GM18867 (cell line): Measurements from ENCODE around the gene VSTM2B.
"Not testable (repeated sequence)": the region's sequence is repeated elsewhere in the genome, so short reads cannot be mapped to it uniquely, and the experiment has no call there.

ENCODE experiments used
- ATAC-seq: cut with Tn5 transposase; IDR thresholded peaks from one replicate; pipeline ENCODE4 v1.9.1; 2021; ENCODE audit warnings: mild to moderate bottlenecking, moderate library complexity; ENCODE audit not compliant: unreplicated experiment

VSTM2B gene

DNA sequence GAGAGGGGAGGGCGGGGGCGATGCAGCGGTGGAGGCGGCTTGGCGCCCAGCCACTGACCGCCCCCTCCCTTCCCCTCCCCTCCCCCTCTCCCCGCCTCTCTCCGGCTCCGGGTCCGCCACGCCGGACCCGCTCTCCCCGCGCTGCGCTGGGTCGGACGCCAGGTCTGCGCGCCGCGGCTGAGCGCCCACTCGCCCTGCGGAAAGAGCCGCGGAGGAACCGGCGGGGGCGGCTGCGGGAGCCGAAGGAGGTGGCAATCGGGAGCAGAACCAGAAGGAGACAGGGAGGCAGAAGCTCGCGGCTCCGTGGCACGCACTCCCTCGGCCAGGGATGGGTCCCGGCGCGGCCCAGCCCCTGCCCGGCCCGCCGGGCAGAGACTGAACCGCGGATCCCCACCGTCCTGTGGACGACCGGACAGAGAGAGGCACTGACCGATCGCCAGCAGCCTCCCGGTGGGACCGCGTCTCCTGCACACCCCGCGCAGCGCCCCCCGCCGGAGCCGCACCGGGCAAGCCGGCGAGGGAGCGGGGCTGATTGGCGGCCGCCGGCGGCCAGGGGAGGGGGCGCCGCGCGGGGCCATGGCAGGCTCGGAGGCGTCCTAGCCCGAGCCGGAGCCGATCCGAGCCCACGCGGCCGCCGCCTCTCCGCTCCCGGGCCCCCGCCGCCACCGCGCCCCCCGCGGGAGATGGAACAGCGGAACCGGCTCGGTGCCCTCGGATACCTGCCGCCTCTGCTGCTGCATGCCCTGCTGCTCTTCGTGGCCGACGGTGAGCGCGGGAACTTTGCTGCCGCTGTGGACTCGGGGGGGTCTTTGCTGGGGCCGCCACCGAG is at the start of gene VSTM2B:
Gene VSTM2B, plus strand, starts transcription at position 94 of the 829 bp plus-strand sequence. Its CDS starts 590 bp downstream, at position 684.
- ATAC-seq = no peak

DNA sequence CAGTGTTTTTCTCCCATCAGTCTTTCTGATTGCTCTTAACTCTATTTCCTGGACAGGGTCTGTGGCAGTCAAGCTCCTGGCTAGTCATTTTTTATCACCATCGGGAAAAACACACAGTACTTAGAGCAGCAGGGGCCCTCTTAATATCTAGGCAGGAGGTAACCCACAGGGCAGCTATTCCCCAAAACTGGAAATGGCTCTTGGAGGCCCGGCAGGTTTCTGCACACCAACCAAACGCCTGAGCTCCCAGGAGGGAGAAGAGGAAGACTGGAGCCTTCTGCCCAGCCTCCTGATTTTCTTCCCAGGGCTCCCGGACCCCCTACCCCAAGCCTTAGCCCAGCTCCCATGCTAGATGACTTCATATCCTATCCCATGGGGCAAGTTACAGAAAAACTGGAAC is 49.3 kb upstream of the VSTM2B start:
- no peak for ATAC-seq

DNA sequence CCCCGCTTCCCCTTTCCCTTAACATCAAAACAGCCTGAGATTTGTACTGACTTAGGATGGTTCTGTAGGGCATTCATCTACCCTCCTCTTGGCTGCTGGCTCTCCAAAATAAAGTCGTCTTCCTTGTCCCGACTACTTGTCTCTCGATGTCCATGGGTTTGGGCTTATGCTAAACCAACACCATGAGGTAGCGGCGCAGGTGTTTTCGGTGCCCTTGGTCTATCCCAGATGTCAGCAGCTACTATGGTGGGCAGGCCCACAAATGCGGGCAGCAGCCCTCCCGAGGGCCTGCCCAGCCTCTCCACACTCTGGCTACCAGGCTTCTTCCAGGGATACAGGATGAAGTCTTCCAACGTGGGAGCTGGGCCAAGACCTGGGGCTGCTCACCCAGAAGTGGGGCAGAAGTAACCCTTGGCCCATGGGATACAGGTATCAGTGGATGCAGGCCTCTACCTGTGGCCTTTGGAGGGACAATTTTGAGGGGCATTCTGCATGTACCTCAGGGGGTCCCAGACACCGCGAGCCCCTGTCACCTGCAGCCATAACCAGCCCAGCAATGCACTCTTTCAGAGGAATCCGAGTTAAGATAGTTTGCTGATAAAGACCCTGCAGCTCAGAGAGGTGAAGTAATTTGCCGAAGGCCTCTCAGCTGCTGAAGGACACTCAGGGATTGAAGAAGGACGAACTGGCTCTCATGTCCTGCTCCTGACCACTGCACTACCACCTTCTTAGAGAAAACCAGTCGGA is 47.8 kb upstream of the VSTM2B start:
- ATAC-seq = no peak

DNA sequence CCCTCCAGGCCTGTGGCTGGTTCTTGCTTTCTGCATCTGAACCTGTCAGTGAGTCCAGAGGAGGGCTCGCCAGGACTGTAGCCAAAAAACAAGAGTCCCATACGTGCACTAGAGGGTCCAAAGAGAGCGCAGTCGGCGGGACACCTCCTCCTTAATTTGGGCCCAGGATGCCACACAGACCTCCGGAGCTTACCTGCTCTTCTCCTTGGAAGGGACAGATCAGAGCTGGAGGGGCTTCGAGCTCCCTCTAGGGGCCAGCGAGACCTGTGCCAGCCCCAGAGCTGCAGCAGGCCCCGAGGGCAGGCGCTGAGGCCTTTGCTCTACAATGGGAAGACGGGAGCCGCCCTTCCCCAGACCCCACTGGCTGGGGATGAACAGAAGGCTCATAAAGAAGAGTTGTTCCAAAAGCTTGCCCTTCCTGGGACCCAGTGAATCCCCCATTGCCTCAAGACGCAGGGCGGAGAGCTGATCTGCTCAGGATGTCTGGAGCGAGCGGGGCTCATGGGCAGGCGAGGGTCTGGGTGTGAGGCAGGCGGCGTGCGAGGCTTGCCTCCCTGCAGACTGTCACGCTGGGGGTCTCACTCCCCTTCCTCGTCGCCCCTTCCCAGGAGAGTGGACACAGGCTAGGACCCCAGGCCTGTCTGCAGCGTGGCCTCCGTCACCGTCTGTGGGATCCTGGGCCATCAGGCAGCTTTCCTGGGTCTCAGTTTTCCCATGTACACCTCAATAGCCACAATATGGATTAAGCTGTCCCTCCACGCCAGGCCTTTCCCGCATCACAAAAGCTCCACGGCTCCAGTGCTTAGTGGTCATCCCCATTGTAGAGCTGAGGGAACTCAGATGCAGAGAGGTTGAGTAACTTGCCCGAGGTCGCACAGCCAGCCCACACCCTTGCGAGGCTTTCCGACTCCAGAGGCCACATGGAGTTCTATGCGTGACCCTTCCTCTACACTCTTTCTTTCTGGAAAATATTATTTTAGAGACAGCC is 46.9 kb upstream of the VSTM2B start:
- ATAC-seq = no peak

DNA sequence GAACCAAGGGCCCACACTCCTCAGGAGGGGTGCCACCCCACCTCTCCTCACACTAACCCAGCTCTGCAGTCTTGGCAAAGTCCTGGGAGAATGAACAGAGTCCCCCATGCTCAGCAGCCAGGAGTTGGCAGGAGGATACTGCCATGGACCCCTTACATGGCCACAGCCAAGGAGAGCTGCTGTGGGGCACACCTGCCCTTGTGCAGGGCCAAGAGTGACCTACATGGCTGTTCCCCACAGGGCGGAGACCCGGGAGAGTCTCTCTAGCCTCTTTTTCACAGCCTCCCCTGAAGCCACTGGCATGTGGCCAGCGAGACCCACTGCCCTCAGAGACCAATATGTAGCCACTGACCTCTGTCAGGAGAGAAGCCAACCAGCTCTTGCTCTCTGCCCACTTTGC is 45.9 kb upstream of the VSTM2B start:
- ATAC-seq = no peak

DNA sequence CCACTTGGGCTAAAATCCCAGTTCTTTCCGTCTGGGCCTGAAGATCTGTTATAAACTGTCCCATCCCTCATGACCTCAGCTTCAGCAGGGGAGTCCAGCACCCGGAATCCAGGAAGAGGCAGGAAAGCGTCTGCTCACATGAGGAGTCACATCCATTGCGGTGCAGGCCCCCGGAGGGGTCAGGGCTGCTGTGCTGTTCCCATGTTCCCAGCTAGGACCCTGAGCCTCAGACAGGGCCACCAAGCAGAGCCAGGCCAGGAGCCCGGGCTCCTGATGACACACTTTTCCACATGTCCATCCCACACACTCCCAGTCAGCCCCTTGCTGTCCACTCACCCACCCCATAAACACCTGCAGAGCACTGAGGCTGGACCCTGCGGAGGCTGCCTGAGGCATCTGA is 45.3 kb upstream of the VSTM2B start:
- no peak for ATAC-seq

DNA sequence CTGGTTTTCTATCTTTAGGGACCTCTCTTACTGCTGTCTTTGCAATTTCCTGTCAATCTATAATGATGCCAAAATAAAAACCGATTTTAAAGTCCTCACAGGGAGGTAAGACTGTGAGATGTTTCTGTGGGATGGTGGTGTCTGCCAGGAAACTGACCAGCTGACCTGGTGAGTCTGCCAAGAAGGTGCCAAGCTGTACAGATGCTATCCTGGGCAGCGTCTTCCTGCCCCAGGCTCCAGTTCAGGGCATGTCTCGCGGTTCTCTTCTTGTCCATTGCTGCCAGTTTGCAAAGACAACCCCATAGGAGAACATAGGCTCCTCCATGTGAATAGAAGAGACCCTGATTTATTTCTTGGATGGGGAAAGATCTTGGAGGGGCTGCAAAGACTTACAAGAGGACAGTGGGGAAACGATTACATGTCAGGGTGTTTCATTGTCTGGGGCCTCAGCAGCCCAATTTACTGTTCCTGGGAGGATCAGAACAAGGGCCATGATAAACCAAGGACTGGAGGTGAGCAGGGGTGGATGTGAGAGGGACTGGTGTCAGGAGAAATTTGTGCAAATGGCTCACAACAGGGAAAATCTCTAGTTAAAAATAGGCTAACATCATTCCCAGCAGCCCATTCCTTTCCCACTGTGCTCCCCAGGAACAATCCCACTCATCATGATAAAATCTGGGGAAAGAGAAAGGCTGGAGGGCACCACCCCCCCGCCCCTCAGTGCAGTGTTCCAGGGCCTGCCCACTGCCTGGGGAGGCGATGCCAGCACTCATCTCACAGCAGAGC is 42.7 kb upstream of the VSTM2B start:
- no peak for ATAC-seq

DNA sequence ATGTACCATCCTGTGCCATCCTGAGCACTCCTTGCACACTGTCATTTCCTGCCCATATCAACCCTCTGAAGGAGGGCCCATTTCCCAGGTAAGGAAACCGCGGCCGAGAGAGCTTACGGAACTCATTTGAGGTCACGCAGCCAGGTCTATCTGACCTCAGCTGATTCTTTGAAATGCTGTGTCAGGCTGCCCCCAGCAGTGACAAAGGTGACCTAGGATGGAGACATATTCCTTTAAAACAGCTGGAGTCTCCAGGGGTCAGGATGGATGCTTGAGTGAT is 42.2 kb upstream of the VSTM2B start:
- ATAC-seq = no peak

DNA sequence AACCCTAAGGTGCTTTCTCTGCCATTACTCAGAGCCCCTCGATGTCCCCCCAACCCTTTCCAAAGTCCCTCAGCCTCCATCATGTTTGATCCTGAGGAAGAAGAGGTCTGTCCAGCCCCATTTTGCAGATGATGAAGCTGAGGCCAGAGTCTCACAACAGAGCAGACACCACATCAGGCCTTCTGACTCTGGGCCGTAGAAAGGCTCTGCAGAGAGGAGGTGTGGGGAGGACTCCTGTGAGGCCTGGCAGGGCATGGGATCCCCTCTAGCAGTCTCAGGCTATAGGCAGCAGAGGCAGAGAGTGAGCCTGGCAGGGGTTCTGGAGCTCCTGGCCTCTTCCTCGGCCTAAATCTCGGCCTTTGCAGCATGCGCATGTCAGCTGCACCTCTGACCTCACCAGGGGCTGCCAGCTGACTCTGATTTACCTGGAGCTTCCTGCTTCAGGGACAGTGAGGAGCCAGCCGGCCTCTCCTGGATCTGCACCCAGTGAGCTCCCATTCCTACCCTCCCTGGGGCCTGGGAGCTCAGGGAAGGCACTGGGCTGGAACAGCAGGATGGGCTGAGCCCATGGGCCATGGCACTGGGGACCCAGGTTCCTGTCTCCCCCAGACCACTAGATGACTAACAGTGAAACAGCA is 41.7 kb upstream of the VSTM2B start:
- no peak for ATAC-seq

DNA sequence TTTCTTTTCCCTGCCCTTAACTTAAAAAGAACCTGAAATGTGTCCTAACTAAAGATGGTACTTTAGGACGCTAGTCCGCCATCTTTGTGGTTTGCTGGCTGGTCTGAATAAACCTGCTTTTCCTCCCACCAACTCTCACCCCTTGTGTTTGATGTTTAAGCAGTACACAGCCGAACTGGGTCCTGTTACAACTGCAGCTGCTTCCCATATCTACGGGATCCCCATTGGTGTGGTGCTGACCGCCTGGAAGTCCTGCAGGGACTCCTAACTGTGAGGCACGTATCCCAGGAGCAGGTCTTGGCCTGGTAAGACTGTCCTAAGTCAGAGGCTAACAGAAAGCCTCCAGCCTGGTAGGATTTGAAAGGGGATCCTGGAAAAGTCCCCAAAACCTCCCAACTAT is 40.9 kb upstream of the VSTM2B start:
- no peak for ATAC-seq

DNA sequence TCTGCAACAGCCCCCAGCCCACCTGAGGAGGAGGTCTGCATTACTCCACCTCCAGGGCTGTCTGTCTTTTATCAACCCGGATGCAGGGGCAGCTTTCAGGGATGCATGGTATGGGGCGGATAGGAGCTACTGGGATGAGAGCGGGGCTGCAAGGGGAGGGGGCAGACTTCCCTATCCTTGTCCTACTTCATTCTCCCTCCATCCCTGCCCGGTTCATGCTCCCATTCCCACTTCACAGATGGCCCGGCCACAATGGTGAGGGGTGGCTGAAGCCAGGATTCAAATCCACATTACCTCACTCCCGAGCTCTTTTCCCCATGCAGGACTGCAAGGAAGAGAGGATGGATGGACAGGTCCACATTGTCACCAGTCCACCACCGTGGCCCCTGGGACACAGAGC is 40.5 kb upstream of the VSTM2B start:
- ATAC-seq = no peak

DNA sequence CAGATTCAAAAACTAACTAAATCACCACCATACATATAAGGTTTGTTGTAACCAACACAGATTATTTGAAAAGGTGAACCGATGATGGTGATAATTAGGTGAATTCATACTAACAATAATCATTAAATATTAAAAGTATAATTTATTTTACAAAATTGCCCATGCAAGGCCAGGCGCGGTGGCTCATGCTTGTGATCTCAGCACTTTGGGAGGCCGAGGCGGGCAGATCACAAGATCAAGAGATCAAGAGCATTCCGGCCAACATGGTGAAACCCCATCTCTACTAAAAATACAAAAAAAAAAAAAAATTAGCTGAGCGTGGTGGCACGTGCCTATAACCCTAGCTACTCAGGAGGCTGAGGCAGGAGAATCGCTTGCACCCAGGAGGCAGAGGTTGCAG is 38.8 kb upstream of the VSTM2B start:
- not testable (repeated sequence) for ATAC-seq

DNA sequence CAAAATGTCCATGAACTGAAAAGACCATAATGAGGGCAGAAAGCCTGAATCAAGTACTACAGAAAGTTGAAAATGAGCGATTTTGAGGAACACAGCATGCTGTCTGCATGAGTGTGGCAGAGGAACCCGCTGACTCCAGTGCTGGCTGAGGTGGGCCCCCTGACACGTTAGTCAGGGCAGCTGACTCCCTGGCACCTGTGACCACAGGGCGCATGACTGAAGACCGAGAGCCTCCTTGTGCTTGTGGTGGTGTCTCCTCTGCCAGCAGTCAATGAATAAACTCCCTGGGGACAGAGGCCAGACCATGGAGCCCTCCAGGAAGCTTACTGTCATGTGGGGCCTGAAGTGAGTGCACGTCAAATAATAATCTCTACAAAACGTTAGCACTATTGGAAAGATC is 38.4 kb upstream of the VSTM2B start:
- ATAC-seq = no peak

DNA sequence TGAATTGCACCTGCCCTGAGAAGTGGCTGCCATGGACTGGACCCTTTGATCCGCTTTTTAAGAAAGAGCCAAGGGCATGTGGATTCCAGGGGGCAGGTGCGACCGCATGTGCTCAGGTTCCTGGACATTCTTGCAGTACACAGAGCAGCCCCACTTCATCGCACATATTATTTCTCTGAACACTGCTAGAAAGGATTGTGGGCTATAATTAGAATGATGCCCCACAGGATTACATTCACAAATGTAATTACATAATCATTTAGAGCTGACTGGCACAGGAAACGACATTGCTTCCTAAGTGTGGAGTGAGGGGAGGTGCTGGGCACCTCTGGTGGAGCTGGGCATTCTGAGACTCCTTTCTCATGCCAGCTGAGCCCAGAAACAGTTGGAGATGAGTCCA is 37.5 kb upstream of the VSTM2B start:
- no peak for ATAC-seq

DNA sequence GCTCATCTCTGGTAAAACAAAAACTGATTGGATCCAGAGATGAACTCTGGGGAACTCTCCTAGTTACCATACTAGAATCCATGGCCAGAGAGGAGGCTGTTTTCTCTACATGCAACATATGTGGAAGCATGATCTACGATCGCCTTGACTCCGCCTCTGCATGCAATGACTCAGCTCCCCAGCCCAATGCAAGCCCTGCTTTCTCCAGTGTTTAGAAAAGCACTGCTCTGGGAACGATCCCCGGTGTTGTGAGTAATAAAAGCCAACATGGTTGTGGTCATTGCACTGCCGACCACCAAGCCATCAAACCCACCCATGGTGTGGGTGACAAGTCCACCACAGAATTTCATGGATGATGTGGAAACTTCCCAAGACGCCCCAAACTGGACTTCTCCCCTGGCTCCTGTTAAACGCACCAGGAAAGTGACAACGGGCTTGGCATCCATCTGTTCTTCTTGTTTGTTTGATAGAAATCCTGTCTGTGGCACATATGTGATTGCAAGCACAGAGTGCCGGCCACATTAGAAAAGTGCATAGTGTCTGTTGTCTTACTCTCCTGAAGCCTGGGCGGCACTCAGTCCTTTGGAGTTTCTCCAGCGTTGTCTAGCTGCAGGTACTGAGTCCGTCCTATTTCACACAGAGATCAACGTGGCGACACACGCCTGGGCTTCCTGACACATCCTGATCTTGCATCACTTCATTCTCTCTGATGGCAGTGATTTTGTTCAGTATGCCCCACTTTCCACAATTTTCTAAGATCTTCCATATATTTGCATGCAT is 36.4 kb upstream of the VSTM2B start:
- no peak for ATAC-seq

DNA sequence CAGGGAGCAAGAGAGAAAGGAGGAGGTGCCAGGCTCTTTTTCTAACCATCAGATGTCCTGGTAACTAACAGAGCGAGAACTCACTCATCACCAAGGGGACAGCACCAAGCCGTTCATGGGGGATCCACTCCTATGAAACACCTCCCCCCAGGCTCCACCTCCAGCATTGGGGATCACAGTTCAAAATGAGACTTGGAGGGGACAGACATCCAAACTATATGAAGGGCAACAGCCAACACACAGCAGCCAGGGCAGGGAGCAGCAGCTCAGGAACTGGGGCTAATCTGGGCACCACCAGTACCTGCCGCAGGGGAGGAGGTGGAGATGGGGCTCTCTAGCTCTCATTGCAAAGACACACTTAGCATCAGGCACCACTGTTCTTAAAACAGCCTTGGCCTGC is 34.3 kb upstream of the VSTM2B start:
- no peak for ATAC-seq

DNA sequence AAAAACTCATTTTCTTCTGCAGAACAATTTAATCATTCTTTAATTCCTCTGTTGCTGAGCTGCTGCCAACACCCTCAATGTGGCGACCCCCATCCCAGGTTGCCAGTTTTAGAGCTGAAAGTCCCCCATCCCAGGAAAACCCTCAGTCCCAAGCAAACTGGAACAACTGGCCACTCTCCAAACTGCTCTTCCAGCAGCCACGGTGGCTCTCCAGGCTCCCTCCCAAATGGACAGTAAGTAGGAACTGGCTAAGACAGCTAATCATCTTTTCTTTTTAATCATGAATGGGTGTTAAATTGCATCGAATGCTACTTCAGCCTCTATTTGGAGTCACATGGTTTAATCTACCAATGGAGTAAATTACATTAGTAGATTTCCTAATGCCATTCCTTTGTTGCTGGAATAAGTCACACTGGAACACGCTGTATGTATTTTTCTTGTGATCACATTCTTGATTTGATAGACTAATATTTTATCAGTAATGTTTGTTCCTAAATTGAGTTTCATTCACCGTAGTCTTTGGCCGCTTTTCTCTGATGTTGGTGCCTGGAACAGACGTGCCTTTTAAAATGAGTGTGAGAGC is 33.7 kb upstream of the VSTM2B start:
- no peak for ATAC-seq

DNA sequence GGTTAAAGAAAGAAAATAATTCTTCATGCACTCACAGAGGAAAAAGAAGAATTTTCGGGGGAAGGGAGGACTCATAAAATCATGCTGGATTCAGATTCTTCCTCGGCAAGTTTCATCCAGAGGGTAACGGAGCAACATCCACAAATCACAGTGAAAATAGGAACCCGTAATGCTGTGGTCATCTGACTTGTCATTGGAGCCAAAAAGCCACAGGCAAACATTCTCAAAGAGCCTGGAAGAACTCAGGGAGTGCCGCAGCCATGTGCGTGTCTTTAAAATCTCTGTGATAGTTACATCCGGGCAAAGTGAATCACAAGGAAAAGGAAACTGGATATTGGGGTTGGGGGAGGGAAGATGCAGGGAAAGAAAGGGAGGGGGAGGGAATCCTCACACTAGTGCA is 33.0 kb upstream of the VSTM2B start:
- no peak for ATAC-seq

DNA sequence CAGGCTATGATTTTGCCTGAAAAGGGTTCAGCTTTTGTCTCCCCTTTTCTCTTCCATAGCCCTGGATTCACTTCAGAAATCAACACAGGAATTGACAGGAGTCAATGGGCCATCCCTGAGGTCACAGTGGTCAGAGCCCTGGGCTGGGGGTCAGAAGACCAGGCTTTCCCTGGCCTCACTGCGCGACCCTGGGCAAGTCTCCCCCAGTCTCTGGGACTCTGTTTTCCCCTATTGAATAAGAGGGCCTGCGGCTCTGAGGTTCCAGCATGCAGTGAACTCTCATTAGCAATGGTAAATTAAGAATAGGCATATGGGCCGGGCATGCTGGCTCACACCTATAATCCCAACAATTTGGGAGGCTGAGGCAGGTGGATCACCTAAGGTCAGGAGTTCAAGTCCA is 30.7 kb upstream of the VSTM2B start:
- no peak for ATAC-seq
